ENCODE data around the gene THSD7B. TPM values are rescaled to one million over a fixed set of nuclear protein-coding genes. Genes with fewer than 3 reads are reported as not detected.

Gene THSD7B
- total and polyA plus RNA-seq, 2 experiments from 2014 or later: 0.86 to 3.8 TPM

DNA sequence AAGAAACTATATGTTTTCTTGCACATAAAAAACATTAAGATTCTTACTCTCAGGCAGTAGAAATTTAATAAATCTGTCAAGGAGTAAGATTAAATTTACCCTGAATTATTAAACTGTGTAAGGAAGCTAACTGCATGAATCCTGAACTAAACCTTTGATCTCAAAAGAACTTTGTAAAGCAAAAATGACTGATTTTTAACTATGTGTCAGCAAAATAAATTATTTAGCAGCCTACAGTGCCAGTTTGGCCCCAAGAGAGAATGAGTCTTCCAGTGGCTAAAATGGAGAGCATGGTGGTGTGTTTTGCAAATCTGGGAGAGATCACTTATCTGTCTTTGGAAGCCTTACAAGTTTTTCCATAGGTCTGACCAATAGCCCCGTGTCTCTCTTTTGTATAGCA, 190.7 kb downstream of the THSD7B start (continued):
- TF ChIP-seq JUNB (IDR thresholded peaks at IDR 0.05; ENCODE audit: unreplicated experiment) (no peak), STAT1 (IDR thresholded peaks at IDR 0.05; ENCODE audit: unreplicated experiment) (no peak), CREB1 (CRISPR knock-in tag; IDR thresholded peaks at IDR 0.05; ENCODE audit: low read depth) (no peak), POLR2AphosphoS5 (IDR thresholded peaks at IDR 0.05; ENCODE audit: low read depth) (no peak), ZNF114 (CRISPR knock-in tag; IDR thresholded peaks at IDR 0.05) (no peak), EZH2phosphoT487 (IDR thresholded peaks at IDR 0.05; ENCODE audit: unreplicated experiment) (no peak), NANOG (IDR thresholded peaks at IDR 0.05; ENCODE audit: borderline replicate concordance) (no peak)
- TF ChIP-seq, protein P1, sequence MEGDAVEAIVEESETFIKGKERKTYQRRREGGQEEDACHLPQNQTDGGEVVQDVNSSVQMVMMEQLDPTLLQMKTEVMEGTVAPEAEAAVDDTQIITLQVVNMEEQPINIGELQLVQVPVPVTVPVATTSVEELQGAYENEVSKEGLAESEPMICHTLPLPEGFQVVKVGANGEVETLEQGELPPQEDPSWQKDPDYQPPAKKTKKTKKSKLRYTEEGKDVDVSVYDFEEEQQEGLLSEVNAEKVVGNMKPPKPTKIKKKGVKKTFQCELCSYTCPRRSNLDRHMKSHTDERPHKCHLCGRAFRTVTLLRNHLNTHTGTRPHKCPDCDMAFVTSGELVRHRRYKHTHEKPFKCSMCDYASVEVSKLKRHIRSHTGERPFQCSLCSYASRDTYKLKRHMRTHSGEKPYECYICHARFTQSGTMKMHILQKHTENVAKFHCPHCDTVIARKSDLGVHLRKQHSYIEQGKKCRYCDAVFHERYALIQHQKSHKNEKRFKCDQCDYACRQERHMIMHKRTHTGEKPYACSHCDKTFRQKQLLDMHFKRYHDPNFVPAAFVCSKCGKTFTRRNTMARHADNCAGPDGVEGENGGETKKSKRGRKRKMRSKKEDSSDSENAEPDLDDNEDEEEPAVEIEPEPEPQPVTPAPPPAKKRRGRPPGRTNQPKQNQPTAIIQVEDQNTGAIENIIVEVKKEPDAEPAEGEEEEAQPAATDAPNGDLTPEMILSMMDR (conservative IDR thresholded peaks at IDR 0.05; ENCODE audit: low read depth in 2 of 2): no peak
- TF ChIP-seq, protein P2, sequence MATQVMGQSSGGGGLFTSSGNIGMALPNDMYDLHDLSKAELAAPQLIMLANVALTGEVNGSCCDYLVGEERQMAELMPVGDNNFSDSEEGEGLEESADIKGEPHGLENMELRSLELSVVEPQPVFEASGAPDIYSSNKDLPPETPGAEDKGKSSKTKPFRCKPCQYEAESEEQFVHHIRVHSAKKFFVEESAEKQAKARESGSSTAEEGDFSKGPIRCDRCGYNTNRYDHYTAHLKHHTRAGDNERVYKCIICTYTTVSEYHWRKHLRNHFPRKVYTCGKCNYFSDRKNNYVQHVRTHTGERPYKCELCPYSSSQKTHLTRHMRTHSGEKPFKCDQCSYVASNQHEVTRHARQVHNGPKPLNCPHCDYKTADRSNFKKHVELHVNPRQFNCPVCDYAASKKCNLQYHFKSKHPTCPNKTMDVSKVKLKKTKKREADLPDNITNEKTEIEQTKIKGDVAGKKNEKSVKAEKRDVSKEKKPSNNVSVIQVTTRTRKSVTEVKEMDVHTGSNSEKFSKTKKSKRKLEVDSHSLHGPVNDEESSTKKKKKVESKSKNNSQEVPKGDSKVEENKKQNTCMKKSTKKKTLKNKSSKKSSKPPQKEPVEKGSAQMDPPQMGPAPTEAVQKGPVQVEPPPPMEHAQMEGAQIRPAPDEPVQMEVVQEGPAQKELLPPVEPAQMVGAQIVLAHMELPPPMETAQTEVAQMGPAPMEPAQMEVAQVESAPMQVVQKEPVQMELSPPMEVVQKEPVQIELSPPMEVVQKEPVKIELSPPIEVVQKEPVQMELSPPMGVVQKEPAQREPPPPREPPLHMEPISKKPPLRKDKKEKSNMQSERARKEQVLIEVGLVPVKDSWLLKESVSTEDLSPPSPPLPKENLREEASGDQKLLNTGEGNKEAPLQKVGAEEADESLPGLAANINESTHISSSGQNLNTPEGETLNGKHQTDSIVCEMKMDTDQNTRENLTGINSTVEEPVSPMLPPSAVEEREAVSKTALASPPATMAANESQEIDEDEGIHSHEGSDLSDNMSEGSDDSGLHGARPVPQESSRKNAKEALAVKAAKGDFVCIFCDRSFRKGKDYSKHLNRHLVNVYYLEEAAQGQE (IDR thresholded peaks at IDR 0.05; ENCODE audit: unreplicated experiment): no peak
- TF ChIP-seq, protein P3, sequence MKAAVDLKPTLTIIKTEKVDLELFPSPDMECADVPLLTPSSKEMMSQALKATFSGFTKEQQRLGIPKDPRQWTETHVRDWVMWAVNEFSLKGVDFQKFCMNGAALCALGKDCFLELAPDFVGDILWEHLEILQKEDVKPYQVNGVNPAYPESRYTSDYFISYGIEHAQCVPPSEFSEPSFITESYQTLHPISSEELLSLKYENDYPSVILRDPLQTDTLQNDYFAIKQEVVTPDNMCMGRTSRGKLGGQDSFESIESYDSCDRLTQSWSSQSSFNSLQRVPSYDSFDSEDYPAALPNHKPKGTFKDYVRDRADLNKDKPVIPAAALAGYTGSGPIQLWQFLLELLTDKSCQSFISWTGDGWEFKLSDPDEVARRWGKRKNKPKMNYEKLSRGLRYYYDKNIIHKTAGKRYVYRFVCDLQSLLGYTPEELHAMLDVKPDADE (IDR thresholded peaks at IDR 0.05): no peak

DNA sequence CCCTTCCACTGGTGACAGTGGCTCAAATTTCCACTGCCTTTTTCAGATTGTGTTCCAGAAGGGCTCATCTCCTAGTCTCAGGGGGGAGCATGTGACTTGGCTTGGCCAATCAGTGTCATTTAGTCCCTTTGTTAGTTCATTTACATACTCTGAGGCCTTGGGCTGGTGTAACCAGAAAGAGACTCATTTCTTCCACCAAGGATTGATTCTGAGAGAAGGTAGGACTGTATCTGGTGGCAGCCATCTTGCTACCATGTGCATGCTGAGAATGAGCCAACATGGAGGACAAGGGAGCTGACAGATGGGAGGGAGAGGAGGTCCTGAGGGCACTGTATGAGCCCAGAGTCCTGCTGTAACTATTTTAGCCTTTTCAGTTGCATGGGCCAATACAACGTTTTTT, 191.7 kb downstream of the THSD7B start:
- ATAC-seq (no peak), DNase-seq (ENCODE audit: low spot score) (no peak)
- Mint-ChIP-seq H3K4me1 (no peaks in the 10 kb centered on the region), H3K9me3 (no peaks in the 10 kb centered on the region), H3K27ac (no peak overlapping the region), H3K4me3 (no peak overlapping the region), H3K36me3 (ENCODE audit: low read depth) (no peaks in the 10 kb centered on the region; the same call in 2 of the 3 replicates), H3K27me3 (ENCODE audit: insufficient read depth, low read depth, poor library complexity) (no peaks in the 10 kb centered on the region)
- no peaks in the 10 kb centered on the region for H3K4me1 ChIP-seq (ENCODE audit: insufficient read depth)
- H3F3A ChIP-seq (replicated peaks; ENCODE audit: low read depth): no peaks in the 10 kb centered on the region
- no peak overlapping the region for H3K4me3 ChIP-seq
- H2AFZ ChIP-seq: no peak overlapping the region
- H3K9me2 ChIP-seq (ENCODE audit: insufficient read depth): peaks cover 6% of the 10 kb centered on the region; the same call in 1 of the 2 replicates
- no peaks in the 10 kb centered on the region for H3K27me3 ChIP-seq (ENCODE audit: insufficient read depth)
- no peak overlapping the region for H3K4me2 ChIP-seq
- no peaks in the 10 kb centered on the region for H3K79me2 ChIP-seq (replicated peaks; ENCODE audit: insufficient read depth)
- H3K36me3 ChIP-seq (ENCODE audit: insufficient read depth): no peaks in the 10 kb centered on the region
- no peak overlapping the region for H3K27ac ChIP-seq (ENCODE audit: low read depth)
- no peaks in the 10 kb centered on the region for H4K20me1 ChIP-seq (replicated peaks; ENCODE audit: insufficient read depth)
- TF ChIP-seq NANOG (IDR thresholded peaks at IDR 0.05; ENCODE audit: borderline replicate concordance): no peak
- TF ChIP-seq ZNF331 (CRISPR knock-in tag; IDR thresholded peaks at IDR 0.05; ENCODE audit: low read depth): no peak
- TF ChIP-seq, protein P1 (conservative IDR thresholded peaks at IDR 0.05; ENCODE audit: low read depth in 2 of 2): no peak
- TF ChIP-seq, protein P3 (IDR thresholded peaks at IDR 0.05): no peak
